Measurements from ENCODE around the gene KLHDC7B. TPM values are rescaled to one million over a fixed set of nuclear protein-coding genes. Genes with fewer than 3 reads are reported as not detected.

Gene KLHDC7B
- total RNA-seq, 1 donor from 2014 or later = 0.30 TPM

GRCh38 chr22:50548040-50548920, 2.6 kb downstream of the KLHDC7B start:
- DNase-seq = no peak

GRCh38 chr22:50548921-50549790, 3.5 kb downstream of the KLHDC7B start:
- DNase-seq = no peak

- DNase-seq = no peak
These were observed 4.7 kb downstream of the KLHDC7B start for GRCh38 chr22:50550395-50550794.

- DNase-seq = no peak
These were observed 5.6 kb downstream of the KLHDC7B start for GRCh38 chr22:50551160-50551752.

DNA sequence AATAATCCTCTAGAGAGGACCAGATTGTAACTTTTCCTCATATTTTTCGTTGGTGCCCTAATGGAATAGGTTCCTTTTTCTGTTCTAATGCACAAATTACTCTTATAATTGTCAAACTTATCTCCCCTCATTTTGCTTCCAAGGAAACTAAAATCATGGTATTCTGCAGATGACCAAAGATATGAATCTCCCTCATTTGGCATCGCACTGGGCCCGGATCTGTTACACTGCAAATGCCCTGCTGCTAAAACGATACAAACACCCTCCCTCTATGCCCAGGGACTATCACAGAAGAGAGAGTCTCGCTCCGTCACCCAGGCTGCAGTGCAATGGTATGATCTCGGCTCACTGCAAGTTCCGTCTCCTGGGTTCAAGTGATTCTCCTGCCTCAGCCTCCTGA, 7.6 kb downstream of the KLHDC7B start:
- DNase-seq = no peak

DNA sequence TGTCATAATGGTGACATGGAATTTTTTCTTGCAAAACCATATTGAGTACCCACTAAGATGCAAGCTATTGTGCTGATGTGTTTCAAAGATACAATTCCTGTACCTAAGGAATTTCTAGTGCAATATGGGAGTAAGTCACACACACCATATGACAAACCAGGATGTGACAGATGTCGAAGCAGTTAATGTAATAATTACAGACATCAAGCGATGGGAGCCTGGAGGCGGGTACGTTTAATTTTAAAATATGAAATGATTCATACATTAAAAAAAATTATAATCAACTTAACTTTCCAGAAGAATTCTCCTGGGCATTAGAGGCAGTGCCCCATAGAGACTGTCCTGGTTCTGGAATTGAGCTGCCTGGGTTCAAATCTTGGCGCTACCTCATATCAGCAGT, 11.0 kb downstream of the KLHDC7B start:
- no peak for DNase-seq

DNA sequence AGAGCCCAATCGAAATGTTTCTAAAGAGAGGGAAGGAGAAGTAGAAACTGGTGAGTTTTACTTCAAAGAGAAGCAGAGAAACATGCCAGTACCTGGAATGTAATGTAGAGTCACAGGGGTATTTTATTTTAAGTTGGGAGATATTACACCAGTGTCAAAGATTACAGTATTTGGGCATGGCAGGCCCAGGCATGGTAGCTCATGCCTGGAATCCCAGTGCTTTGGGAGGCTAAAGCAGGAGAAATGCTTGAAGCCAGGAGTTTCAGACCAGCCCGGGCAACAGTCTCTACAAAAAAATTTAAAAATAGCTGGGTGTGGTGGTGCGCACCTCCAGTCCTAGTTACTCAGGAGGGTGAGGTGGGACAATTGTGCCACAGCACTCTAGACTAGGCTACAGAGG, 14.3 kb downstream of the KLHDC7B start:
- DNase-seq = no peak

GRCh38 chr22:50561401-50562358, 16.0 kb downstream of the KLHDC7B start:
- DNase-seq = no peak

DNA sequence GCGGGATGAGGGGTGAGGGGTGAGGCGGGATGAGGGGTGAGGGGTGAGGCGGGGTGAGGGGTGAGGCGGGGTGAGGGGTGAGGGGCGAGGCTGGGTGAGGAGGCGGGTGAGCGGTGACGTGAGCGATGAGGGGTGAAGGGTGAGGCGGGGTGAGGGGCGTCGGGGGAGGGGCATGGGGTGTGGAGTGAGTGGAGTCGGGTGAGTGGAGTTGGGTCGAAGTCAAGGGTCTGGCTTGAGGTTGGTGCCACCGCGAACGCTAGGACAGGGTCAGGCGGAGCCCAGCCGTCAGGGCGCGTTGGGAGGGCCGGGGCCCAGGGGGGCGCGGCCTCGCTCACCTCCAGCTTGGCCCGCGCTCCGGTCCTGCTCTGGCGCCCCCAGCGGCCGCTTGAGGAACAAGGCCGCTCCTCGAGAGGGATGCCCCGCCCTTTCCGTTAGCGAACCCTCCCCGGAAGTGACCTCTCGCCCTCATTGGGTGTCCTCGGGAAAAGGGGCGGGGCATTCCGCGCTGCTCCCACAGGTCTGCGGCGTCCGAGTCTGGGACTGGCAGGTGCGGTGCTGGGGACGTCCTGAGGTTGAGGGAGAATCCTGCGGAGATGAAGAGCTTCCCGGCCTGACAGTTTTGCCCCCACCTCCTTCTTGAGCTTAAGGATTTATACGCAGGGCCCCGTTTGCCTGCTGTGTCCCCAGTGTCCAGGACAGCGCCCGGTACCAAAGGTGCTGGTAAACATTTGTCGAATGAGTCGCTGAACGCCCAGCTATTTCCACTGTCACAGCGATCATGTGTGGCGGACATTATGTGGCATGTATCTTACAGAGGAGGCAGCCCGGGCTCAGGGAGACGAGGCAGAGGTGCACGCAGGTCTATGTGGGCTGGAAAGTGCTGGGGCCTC, 17.1 kb downstream of the KLHDC7B start, which contains the start of gene SYCE3:
TSS of gene SYCE3 (minus strand) at position 397 of the 890 bp plus-strand sequence. CDS start 6,514 bp downstream, outside the sequence.
- DNase-seq = peak; percentile 81

DNA sequence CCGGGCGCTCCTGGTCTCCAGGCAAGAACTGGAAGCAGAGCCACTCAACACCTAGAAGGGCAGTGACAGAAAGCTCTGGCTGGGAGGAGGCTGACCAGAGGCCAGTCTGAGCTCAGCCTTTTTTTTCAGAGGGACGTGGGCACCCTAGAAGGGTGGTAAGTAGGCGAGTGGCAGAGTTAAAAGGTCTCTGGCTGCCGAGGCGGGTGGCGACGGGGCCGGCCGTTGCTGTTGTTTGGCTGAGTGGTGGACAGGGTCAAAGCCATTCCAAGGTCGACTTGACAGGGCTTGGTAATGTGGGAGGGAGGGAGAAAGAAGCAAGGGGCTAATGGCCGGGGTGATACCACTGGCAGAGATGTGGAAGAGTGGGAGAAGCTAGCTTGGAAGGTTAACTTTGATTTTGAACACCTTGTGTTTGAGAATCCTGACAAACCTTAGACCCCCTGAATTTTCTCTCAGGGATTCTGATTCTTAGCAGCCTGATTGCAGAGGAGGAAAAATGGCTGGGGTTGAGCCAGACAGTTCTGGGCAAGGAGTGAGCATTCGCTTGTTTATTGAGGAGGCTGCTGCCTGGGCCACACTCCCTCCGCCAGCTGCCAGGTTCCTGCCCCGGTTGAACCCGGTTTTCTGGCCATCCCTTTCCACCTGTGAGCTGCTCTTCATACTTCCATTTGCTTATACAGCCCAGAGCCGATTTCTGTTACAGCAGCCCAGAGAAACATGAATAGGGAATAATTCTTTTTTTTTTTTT, 17.9 kb downstream of the KLHDC7B start:
- DNase-seq = no peak

DNA sequence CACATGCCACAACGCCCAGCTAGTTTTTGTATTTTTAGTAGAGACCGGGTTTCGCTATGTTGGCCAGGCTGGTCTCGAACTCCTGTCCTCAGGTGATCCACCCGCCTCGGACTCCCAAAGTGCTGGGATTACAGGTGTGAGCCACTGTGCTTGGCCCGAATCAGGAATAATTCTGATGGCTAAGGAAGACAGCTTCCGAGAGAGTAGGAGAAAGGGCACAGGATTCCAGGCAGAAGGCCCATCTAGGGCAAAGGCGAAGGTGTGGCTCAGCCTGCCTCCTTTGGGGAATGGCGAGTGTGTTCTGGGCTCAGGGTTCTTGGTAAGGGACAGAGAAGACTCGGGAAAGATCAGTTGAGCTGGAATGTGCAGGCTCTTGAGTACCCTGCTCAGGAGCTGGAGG, 18.6 kb downstream of the KLHDC7B start:
- no peak for DNase-seq

DNA sequence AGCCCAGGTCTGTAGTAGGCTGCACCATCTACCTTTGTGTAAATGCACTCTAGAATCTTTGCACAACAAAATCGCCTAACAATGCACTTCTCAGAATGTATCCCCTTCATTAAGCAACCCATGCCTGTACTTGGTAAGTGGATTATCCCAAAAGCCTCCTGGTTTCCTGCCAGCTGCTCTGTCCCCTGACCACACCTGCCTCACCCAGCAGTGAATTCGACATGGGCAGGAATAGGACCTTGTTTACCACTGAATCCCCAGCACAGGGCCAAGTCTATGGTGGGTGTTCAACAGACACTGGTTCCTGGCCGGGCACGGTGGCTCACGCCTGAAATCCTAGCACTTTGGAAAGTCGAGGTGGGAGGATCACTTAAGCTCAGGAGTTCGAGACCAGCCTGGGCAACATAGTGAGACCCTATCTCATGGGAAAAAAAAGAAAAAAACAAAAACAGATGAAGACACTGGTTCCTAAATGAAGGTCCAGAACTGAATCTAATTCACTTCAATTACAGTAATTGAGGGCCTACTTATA, 22.1 kb downstream of the KLHDC7B start:
- DNase-seq = no peak

DNA sequence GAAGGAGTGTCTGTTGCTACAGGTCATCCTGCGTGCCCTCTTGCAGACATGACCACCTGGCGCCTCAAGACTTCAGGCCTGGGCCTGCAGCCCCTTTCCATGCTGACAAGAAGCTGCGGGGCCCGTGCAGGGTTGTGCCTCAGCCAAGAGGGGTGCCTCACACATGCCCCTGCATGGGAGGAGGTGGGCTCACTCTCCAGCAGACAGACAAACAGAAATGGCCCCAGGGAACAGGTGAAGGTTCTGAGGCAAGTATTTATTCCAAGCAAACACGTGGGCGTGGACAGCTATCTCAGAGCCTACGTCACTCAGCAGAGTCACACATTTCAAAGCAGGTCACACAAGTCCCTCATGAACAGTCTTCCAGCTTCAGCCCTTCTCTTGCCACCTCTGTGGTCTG, 22.9 kb downstream of the KLHDC7B start:
- DNase-seq = no peak

DNA sequence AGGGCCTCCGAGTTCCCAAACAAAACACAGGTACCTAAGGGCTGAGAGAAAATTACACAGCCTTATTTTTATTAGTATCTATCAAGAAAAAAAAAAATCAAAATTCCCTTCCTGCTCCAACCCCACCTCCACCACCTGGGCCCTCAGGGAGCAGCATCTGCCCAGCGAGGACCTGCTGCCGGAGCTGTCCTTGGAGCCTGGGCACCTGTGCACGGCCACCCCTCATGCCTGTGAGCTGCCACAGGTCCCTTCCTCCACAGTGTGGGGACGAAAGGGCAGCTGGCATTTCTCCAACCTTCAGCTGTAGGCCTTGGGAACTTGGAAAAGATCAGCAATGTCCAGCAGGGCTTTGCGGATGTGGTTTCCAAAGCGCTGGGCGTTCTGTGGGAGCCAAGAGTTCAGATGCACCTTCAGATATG, 23.4 kb downstream of the KLHDC7B start:
- no peak for DNase-seq

DNA sequence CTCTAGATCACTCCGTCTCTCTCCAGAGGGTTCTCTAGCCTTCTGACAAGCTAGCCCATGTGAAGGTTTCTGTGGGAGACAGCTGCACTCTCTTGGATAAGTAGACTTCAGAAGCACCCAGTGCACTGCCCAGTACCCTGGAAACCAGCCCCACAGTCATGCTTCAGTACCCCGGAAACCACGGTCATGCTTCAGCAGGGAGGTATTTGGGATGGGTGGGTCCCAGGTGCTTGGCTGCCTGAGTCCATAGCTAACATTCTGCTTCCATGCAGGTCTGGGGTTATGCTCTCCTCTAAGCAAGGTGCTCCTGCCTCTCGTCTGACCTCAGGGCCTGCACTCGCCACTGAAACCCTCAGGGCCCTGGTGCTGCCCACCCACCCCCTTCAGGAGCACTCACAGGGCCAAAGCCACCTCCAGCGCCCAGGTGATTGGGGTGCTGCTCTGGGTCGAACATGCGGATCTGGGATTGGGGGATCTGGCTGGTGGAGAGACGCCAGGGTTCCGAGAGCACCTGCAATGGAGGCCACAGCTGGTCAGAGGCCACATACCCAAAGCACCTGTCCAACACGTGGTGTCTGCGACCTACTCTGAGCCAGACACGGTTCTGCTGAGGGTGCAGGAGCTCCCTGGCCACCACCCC, 24.3 kb downstream of the KLHDC7B start:
- no peak for DNase-seq

GRCh38 chr22:50570861-50571260, 25.2 kb downstream of the KLHDC7B start:
- DNase-seq = no peak

DNA sequence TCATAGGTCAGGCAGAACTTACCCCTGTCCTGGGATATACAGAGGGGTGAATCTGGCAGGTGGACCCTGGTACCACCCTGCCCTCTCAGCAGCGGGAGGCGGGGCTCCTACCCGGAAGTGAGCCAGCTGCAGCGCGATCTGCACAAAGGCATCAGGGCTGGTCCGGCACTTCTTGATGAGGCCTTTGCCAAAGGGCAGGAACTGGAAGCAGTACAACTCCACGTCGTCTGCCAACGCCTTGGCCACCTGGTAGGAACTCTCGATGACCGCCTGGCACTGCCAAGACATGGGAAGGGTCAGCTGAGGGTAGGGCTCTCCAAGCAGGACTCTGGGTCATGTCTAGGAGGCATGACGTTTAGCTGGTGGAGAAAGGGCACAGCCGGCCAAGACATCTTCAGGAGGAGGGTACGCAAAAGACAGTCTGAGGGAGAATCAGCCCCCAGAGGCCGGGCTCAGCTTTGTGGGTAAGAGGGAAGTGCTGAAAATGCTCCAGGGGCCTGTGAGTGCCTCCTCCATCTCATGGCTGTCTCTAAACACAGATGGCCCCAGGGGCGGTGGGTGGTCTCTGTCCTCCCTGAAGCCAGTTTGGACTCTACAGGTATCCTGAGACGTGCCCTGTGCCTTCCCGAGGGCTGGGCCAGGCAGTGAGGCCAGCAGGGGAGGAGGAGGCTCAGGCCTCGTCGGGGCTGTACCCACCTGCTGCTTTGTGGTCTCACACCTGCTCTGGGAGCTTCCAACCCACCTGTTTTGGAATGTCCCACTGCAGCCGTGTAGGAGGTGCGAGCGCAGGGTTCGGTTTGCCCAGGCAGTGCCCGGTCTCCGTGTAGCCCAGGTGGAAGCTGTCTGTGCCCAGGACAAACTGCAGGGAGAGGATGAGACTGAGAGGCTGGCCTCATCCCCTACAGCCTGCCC, 25.8 kb downstream of the KLHDC7B start:
- DNase-seq = no peak

GRCh38 chr22:50572965-50573364, 27.3 kb downstream of the KLHDC7B start:
- DNase-seq = no peak
